GM19468 (cell line): ENCODE measurements around the gene TNFSF12.
"Not testable (repeated sequence)": the region's sequence is repeated elsewhere in the genome, so short reads cannot be mapped to it uniquely, and the experiment has no call there.

ENCODE experiments used
- ATAC-seq: cut with Tn5 transposase; IDR thresholded peaks from one replicate; pipeline ENCODE4 v1.9.1; 2021; ENCODE audit warnings: mild to moderate bottlenecking, moderate library complexity, moderate number of reproducible peaks; ENCODE audit not compliant: unreplicated experiment; ENCODE audit errors: extremely low read depth

The TNFSF12 gene

GRCh38 chr17:7583253-7584109 is 34.6 kb downstream of the TNFSF12 start, which contains the start of gene MPDU1:
MPDU1 (plus strand) TSS chr17:7583852; CDS start chr17:7583863, 11 bp downstream.
- ATAC-seq: peak; percentile 29

GRCh38 chr17:7586673-7587419 is 38.0 kb downstream of the TNFSF12 start:
- no peak for ATAC-seq

- ATAC-seq: no peak
Observed at GRCh38 chr17:7587420-7588151, 38.7 kb downstream of the TNFSF12 start.

- no peak for ATAC-seq
Observed at GRCh38 chr17:7588553-7589203, 39.8 kb downstream of the TNFSF12 start.

DNA sequence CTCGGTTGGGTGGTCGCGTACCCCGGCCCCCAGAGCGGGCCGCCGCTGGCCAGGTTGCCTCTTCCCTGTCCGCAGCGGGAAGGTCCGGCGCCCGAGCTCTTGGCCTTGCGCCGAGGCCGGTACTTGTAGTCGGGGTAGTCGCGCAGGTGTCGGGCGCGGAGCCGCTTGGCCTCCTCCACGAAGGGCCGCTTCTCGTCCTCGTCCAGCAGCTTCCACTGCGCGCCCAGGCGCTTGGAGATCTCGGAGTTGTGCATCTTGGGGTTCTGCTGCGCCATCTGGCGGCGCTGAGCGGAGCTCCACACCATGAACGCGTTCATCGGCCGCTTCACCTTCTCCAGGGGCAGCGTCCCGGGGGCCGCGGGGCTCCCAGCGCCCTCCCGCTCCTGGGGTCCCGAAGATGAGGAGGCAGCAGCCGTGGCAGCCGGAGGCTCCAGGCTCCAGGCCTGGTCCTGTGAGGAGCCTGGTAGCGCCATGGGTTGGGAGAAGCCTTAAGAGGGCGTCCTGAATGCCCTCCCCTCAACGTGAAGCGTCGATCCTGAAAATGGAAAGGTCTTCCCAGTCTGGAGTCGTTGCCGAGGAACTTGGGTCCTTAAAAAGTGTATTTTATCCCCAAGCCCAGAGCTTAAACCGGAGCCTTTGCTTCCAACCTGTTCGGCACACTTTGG is 40.5 kb downstream of the TNFSF12 start:
- no peak for ATAC-seq

DNA sequence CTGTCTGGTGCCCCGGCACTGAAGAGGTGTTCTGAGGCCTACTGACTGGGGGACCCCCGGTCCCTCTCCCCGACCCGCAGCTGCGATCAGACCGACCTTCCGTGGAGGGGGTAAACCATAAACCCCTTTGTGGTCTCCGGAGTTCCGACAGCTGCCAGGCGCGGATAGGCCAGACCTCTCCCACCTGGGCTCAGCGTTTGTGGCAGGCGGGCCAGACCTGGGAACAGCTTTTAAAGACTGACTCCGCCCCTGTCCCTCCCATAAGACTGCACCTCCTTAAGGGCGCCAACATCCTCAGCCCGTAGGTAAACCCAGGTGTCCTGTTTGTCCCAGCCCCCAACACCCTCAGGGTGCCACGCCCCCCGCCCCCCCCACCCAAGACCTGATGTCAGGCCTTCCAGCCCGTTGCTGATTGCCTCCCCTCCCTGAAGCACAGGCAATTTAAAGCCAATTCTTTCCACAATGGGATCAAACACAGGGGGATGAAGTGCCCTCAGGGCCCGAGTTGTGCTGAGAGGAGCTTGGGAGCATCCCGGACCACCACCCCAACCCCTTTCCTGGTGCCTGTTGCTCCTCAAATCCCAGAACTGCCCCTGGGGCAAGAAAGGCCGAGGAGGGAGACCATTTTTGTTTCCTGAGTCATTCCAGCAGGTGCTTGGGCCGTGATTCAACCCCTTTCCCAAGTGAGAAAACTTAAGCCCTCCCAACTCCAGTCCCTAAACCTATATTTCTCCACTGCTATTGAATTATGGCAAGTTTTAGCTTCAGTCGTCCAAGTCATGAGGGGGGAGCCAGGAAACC is 41.2 kb downstream of the TNFSF12 start, which contains the start of gene SOX15:
SOX15 (minus strand) TSS at position 204 of the 801 bp plus-strand sequence. CDS start 418 bp downstream, outside the sequence.
- ATAC-seq: no peak

DNA sequence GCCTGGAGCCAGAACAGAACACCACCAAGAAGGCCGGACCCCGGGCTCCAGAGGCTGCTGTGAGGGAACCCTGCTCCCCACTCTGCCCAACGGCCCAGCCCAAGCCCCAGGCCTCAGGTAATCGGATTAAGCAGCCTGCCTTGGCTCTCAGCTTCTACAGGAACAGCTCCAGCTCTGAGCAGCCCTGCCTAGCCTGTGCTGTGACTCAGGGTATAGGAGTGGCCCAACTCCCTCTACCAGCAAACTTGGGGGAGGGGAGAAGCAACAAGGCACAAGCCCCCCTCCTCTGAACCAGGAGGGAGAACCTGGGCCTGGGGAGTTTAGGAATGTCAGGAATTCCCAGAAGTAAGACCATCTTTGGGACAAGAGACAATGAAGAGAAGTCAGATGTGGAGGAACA is 41.9 kb downstream of the TNFSF12 start:
- no peak for ATAC-seq

DNA sequence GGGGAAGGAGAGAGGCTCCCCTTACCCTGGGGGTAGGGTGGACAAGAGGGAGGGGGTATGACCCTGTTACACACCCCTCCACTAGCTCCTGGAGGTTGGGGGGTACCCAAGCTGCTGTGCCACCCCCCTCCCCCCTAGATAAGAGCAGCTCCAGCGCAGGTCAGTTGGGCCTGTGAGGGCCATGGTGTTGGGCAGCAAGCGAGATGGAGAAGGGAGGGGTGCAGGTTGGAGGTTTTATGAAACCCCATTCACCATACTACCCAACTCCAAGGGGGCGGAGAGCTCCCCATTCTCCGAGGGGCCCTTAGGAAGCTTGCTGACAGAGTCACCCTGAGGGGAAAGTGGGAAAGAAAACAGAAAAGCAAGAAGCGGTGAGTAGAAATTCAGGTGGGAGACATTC is 42.7 kb downstream of the TNFSF12 start:
- ATAC-seq: no peak

DNA sequence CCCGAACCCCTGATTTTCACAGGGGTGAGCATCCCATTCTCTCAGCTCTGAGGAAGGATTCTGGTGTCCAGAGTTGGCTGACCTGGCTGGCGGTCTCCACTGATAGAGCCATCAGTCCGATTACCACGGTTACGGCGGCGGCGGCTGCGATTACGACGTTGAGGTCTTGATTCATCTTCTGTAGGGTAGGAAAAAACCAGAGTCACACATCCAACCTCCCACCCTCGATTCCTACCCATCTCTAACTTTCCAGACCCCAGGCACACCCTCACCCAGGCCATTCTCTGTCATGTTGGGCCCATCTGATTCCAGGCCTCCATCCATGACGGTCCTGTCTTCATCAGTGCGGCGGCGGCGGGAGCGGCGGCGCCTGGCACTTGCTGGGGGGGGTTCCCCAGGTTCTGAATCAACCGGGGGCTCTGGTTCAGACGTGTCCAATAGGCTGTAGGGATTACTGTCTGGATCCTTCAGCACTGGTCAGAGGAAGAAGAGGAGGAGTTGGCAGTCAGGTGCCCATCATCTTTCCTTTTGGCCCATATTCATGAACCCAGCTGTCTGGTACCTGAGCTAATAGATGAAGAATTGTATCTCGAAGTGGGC is 43.7 kb downstream of the TNFSF12 start:
- no peak for ATAC-seq

DNA sequence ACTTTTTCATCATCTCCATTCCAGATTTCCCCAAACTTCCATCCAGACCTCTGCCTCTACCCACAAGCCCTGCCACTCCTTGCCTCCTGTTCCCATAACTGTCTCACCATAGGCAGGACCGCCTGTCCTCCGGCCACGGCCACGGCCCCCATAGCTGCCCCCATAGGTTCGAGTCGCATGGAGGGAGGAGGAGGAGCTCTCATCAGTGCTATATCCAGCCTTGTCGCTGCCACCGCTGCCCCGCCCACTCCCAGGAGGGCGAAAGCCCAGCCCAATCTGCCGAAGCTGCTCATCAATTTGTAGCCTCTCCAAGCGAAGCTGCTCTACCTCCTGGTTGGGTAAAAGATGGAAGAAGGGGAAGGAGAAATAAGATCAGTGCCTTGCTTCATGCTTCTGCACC is 44.4 kb downstream of the TNFSF12 start:
- ATAC-seq: no peak

- ATAC-seq: not testable (repeated sequence)
Observed at GRCh38 chr17:7597561-7597960, 48.7 kb downstream of the TNFSF12 start.

DNA sequence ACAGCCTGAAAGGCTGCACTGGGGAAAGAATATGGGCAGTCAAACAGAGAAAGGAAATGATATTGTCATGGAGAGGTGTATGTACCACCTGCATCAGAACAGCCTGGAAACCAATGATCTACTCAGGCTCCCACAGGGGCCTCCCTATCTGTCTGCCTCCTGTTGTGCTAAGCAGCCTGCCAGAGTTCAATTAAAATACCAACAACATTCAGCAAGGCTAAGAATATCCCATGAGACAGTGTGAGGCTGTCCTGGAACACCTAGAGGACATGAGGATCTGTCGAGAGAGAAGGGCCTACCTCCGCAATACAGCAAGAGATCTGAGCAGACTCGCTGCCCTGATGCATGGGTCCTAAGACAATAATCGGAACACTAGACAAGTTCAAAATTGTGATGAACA is 57.4 kb downstream of the TNFSF12 start:
- no peak for ATAC-seq
